DND-41 (cell line): ENCODE results near the gene RAD9A.

Experiments used
- ATAC-seq: fragments of 200-7000 bp; cut with Tn5 transposase; 3 replicates; pipeline ENCODE4 v1.9.1; 2021; ENCODE audit warnings: low read depth; ENCODE audit not compliant: insufficient read depth
- DNase-seq: peaks from one replicate; pipeline ENCODE4 v3.0.0-alpha.2; 2020
- H2AFZ ChIP-seq: 2 replicates; pipeline ENCODE4 v1.6.0; 2012; ENCODE audit warnings: low read depth, low read length
- H3K27ac ChIP-seq: 2 replicates; pipeline ENCODE4 v1.5.1; 2012; ENCODE audit warnings: low read length, inconsistent platforms
- H3K27me3 ChIP-seq: fragments of 200-600 bp; sonication (generic); 2 replicates; pipeline ENCODE4 v1.6.0; 2012; ENCODE audit warnings: low read length, mild to moderate bottlenecking, inconsistent platforms; ENCODE audit not compliant: insufficient read depth, poor library complexity
- H3K36me3 ChIP-seq: 2 replicates; pipeline ENCODE4 v1.5.1; 2012; ENCODE audit warnings: low read length, inconsistent platforms; ENCODE audit not compliant: insufficient read depth
- H3K4me1 ChIP-seq: 2 replicates; pipeline ENCODE4 v1.5.1; 2012; ENCODE audit warnings: mild to moderate bottlenecking, low read length; ENCODE audit not compliant: insufficient read depth
- H3K4me2 ChIP-seq: 2 replicates; pipeline ENCODE4 v1.6.0; 2012; ENCODE audit warnings: mild to moderate bottlenecking, moderate library complexity, low read length, inconsistent platforms; ENCODE audit not compliant: insufficient read depth
- H3K4me3 ChIP-seq, 2 experiments: fragments of 200-600 bp in 1 of 2; shearing (Covaris generic) in 1 of 2; 2 replicates each; pipeline ENCODE4 v1.5.1; 2012 to 2016; ENCODE audit warnings: inconsistent platforms in 2 of 2, low read length in 2 of 2, mild to moderate bottlenecking in 2 of 2, low read depth in 1 of 2, moderate library complexity in 1 of 2
- H3K79me2 ChIP-seq: 2 replicates; pipeline ENCODE4 v1.6.0; 2012; ENCODE audit warnings: low read length, inconsistent platforms; ENCODE audit not compliant: insufficient read depth
- H3K9ac ChIP-seq: 2 replicates; pipeline ENCODE4 v1.6.0; 2012; ENCODE audit warnings: low read depth, mild to moderate bottlenecking, inconsistent platforms, low read length, moderate library complexity
- H3K9me3 ChIP-seq: 2 replicates; pipeline ENCODE4 v1.5.1; 2012; ENCODE audit warnings: low read length, moderate library complexity, mild to moderate bottlenecking, inconsistent platforms; ENCODE audit not compliant: insufficient read depth, severe bottlenecking
- H4K20me1 ChIP-seq: 2 replicates; pipeline ENCODE4 v1.6.0; 2012; ENCODE audit warnings: low read length; ENCODE audit not compliant: insufficient read depth
- EZH2 ChIP-seq: IDR thresholded peaks from 3 replicates; pipeline ENCODE4 v1.6.1; 2012; ENCODE audit warnings: borderline replicate concordance, low read depth, mild to moderate bottlenecking, moderate library complexity, low read length, inconsistent platforms; ENCODE audit not compliant: severe bottlenecking
- TF ChIP-seq, protein P1 (sequence below): IDR thresholded peaks from 2 replicates; pipeline ENCODE4 v1.5.1; 2012; ENCODE audit warnings: borderline replicate concordance, low read length, moderate library complexity, mild to moderate bottlenecking; ENCODE audit not compliant: poor library complexity, severe bottlenecking; ENCODE audit errors: extremely low read depth

Gene RAD9A

DNA sequence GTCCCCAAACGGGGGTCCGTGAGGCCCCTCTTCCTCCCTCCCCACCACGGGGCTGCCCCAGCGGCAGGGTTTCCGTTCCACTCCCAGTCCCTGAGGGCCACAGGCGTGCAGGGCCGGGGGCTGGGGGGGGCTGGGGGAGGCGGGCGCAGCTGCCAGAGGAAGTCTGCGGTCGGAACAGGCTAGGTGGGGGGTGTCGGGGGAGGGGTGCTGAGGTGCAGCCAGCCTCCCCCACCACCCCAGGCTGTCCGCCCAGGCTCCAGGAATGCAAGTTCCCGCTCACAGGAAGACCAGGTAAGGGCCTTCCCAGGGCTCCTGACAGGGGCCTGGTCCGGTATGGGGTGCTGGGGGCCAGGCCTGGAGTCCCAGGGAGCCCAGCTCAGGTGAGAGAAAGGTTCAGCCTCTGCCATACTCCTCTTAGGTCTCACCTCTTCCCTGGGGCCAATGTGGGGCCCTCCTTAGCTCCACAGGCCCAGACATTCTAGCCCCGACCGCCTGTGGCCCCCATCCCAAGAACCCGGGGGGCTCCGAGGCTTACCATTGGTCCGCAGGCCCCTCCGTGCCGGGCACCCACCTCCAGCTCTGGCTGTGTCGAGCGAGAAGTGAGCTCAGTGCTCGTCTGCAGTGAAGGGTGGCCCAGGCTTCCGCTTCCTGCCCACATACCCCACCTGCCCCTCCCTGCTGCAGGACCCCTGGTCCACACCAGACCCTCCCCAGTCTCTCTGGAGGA, 45.5 kb downstream of the RAD9A start, which contains the start of gene PTPRCAP:
TSS of gene PTPRCAP (minus strand) at position 601 of the 727 bp plus-strand sequence. CDS start at position 538, 63 bp downstream.
- Histone ChIP-seq H3K4me3 (peak within 1 kb of the TSS; percentile 85 to 92), H4K20me1 (peaks cover 50% of the 10 kb centered on the region), H3K27me3 (no peaks in the 10 kb centered on the region), H3K4me2 (peak within 1 kb of the TSS; percentile 99), H2AFZ (no peak within 1 kb of the TSS), H3K27ac (peak within 1 kb of the TSS; percentile 100), H3K79me2 (peaks cover 79% of the 10 kb centered on the region), H3K9me3 (no peaks in the 10 kb centered on the region), H3K9ac (peak within 1 kb of the TSS; percentile 99), H3K36me3 (peaks cover 70% of the 10 kb centered on the region), H3K4me1 (peaks cover 68% of the 10 kb centered on the region)
- ATAC-seq: peak; percentile 69
- peak; percentile 94 for DNase-seq
- TF ChIP-seq EZH2: no peak
- TF ChIP-seq, protein P1, sequence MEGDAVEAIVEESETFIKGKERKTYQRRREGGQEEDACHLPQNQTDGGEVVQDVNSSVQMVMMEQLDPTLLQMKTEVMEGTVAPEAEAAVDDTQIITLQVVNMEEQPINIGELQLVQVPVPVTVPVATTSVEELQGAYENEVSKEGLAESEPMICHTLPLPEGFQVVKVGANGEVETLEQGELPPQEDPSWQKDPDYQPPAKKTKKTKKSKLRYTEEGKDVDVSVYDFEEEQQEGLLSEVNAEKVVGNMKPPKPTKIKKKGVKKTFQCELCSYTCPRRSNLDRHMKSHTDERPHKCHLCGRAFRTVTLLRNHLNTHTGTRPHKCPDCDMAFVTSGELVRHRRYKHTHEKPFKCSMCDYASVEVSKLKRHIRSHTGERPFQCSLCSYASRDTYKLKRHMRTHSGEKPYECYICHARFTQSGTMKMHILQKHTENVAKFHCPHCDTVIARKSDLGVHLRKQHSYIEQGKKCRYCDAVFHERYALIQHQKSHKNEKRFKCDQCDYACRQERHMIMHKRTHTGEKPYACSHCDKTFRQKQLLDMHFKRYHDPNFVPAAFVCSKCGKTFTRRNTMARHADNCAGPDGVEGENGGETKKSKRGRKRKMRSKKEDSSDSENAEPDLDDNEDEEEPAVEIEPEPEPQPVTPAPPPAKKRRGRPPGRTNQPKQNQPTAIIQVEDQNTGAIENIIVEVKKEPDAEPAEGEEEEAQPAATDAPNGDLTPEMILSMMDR: no peak

DNA sequence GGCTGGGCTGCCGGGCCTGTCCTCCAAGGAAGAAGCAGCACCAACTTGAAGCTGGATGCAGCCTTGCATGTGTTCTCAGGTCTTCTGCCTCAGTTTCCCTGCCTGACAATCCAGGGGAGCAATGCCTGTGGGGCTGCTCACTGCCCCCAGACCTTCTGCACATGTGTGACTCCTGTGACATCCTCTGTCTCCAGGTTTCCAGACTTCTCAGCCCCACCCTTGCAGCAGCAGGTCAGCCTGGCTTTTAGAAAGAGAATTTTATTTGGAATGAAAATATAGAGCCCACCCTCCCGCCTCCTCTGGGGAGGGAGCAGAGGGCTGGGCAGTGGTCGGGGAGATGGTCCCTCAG, 46.0 kb downstream of the RAD9A start:
- Histone ChIP-seq H3K36me3 (peaks cover 65% of the 10 kb centered on the region), H3K9ac (peak overlapping the region; percentile 99), H3K4me1 (peaks cover 70% of the 10 kb centered on the region), H2AFZ (no peak overlapping the region), H3K4me3 (peak overlapping the region; percentile 85 to 92), H3K9me3 (no peaks in the 10 kb centered on the region), H4K20me1 (peaks cover 45% of the 10 kb centered on the region), H3K4me2 (peak overlapping the region; percentile 99), H3K79me2 (peaks cover 75% of the 10 kb centered on the region), H3K27ac (peak overlapping the region; percentile 100), H3K27me3 (no peaks in the 10 kb centered on the region)
- TF ChIP-seq EZH2: no peak
- TF ChIP-seq, protein P1: peak; percentile 3
- ATAC-seq (no peak), DNase-seq (no peak)

DNA sequence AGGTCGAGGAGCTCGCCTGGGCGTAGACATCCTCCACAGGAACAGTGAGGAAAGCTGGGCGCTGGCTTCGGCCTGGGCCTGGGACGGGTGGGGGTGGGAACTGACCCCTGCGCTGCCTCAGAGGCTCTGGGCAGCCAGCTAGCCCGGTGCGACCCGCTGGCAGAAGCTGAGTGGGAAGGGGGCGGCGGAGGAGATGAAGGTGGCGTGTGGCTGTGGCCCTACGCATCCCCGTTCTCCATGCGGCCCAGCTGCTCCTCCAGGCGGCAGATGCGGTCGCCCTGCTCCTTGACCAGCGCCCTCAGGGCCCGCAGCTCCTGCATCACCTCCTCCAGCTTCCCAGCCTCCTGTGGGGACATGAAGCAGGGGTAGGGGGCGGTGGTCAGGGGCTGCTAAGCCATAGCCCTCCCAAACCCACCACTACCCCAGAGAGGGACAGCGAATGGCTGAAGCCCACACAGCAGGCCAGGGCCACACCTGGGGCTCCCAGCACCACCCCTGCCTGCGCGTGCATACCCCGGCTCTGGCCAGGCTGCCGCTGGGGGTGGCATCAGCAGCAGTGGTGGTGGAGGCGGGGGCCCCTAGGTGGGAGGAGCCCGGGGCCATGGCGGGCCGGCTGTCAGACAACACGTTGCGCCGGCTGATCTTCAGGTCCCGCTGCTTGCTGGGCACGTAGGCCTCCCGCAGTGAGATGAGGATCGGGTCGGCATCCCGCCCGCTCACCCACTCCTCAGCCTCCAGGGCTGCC, 46.5 kb downstream of the RAD9A start:
- Histone ChIP-seq H3K9me3 (no peaks in the 10 kb centered on the region), H3K36me3 (peaks cover 59% of the 10 kb centered on the region), H3K79me2 (peaks cover 70% of the 10 kb centered on the region), H3K4me3 (peak overlapping the region; percentile 85 to 92; a peak in 3 of 4 replicates), H3K9ac (peak overlapping the region; percentile 99), H2AFZ (no peak overlapping the region), H3K4me2 (peak overlapping the region; percentile 99), H3K4me1 (peaks cover 70% of the 10 kb centered on the region), H3K27ac (peak overlapping the region; percentile 100), H4K20me1 (peaks cover 39% of the 10 kb centered on the region), H3K27me3 (no peaks in the 10 kb centered on the region)
- TF ChIP-seq, protein P1: peak; percentile 1
- TF ChIP-seq EZH2: no peak
- ATAC-seq (no peak), DNase-seq (no peak)
